SH-SY5Y (cell line): Measurements from ENCODE around the gene GLRA3.

Experiments
- GATA2 ChIP-seq: IDR thresholded peaks from 2 replicates; pipeline ENCODE4 v1.6.1; 2011; ENCODE audit warnings: mild to moderate bottlenecking, low read depth, low read length
- GATA3 ChIP-seq: IDR thresholded peaks from 2 replicates; pipeline ENCODE4 v1.6.1; 2011; ENCODE audit warnings: low read depth, mild to moderate bottlenecking, low read length, moderate library complexity

DNA sequence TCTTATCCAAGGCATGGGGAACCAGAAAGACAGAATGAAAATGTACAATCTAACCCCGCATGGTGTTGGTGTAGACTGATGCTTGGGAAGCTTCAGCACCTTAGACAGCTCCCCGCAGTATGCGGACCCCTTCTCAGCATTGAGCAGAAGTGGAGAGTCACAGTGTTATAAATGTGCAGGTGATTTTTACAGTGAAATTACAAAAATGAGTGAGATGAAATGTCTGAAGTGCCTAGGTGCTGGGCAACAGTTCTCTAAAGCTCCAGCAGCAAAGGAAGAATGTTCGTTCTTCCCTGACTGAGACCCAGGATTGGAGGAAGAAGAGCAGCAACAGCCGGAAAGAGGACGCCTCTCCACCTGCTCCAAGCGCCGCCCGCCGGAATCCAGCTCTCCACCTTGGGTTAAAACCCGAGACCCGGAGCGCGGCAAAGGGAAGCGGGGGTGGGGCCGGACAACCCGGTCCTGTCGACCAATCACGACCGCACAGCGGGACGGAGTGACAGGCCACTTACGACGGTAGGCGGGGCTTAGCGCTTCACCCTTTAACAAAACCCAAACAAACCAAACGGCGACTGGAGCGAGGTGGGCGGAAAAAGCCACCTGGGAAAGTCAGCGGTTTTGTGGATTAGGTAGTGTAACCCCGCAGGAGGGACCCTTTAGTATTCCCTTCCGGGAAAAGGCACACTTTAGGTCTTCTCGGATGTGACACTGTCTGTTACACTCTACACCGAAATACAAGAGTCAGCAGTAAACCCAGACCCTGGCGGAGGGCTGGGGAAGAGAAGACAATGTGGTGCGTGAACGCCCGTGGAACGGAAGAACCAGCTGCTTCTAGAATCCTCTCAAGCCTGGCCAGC lies at the start of gene GLRA3:
- TF ChIP-seq GATA2 = no peak
- no peak for TF ChIP-seq GATA3
